Activated gamma-delta T cell treated with Interleukin-2 at 50 U/mL for 16 hours (primary cell): ENCODE measurements around the gene PRCD.

ENCODE experiments used
- DNase-seq: peaks from one replicate; pipeline ENCODE4 v3.0.0-alpha.2; 2020

PRCD gene

GRCh38 chr17:76542566-76542971 is 2.7 kb downstream of the PRCD start:
- DNase-seq: no peak

DNA sequence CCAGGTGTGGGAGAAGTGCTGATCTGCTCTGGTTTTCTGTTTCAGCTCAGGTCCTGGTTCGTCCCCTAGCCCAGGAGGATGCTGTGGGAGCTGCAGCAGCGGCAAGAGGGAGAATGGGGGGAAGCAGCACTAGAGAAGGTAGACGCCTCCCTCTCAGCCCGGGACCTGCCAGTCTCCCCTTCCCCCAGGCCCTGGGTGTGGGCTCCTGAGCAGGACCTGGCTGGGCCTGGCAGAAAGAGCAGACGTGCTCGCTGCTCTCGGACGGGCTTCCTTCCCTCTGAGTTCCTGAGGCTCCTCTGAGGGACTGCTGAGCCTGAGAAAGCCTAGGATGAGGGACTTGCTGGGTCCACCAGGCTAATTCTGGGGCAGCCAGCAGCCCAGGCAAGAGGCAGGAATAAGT is 3.1 kb downstream of the PRCD start:
- DNase-seq: no peak

DNA sequence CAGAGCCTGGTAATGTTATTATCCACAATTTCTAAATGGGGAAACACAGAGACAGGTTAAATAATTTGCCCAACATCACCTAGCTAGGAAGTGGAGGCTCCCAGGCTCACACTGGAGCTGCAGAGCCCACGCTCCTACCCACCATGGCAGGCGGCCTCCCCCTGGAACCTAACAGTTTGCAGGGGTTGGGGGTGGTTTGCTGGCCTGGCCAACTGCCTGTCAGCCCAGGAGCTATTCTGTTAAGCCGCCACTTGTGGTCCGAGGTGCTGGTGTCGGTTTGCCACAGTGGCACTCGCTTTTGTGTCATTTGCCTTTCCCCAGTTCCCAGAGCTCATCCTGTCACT is 3.6 kb downstream of the PRCD start:
- no peak for DNase-seq

GRCh38 chr17:76543826-76544545 is 4.1 kb downstream of the PRCD start:
- DNase-seq: no peak

- no peak for DNase-seq
These were observed 4.9 kb downstream of the PRCD start for GRCh38 chr17:76544546-76545365.

DNA sequence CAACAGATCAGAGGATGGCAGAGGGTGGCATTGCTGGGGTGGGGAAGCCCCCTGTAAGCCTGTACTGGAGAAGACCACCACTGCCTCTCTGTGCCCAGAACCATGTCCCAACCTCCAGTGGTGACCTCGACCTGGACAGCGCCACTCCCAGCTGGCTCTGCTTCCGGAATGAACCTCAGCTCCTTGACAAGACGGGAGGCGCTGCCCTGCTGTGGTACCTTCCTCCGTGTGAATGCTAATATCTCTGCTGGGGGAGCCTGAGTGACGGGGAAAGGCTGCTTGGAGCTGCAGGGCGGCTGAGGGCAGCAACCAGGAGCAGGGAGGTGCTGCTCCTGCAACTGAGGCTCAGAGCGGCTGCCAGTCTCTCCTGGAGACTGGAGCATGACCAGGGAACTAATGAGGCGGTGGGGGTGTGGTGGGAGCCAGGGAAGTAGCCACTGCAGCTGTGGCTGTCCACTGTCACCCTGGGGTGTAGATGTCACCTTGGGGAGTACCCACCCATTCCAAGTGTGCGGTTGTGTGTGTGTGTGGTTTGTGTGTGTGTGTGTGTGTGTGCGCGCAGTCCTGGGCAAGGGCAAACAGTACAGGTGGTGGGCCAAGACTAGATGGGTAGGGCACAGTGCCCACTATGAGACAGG is 6.2 kb downstream of the PRCD start:
- DNase-seq: no peak

DNA sequence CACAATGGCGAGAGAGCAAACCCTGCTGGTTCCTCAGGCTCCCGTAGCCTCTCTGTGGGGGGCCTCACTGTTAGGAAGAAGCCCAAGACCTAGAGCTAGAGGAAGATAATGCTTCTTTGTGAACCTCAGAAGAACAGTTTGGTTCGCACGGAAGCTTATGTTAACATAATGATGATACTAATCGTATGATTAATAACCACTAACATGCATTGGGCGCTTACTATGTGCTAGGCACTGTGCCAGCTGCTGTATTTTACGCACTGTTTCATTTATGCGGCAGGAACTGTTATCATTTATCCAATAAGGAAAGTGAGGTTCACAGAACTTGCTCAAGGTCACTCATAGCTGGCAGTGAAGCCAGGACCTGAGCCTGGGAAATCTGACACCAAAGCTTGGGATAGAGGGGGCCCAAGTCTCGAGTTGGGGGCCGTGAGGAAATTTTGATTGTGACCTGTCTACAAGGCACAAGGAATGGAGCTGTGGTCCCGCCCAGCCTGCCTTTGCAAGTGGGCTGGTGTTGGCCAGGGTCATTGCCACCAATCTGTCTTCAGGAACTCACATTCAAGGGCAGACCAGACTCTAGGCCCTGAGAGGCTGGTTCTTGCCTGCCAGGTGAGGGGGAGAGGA is 6.8 kb downstream of the PRCD start:
- no peak for DNase-seq

GRCh38 chr17:76547183-76547641 is 7.4 kb downstream of the PRCD start:
- DNase-seq: peak; percentile 70

DNA sequence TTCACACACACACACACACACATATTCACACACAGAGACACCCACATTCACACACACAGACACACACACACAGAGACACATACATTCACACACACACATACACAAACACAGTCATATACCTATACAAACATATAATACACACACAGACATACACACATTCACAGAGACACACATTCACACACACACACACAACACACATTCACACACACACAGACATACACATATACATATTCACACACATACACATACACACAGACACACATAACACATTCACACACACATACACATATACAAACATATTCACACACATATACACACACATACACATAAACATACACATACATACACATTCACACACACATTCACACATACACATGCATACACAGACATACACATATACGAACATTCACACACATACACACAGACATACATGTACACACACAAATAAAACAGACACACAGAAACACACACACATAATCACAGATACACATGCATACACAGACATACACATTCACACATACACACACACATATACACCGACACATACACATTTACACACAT is 7.9 kb downstream of the PRCD start:
- DNase-seq: no peak

DNA sequence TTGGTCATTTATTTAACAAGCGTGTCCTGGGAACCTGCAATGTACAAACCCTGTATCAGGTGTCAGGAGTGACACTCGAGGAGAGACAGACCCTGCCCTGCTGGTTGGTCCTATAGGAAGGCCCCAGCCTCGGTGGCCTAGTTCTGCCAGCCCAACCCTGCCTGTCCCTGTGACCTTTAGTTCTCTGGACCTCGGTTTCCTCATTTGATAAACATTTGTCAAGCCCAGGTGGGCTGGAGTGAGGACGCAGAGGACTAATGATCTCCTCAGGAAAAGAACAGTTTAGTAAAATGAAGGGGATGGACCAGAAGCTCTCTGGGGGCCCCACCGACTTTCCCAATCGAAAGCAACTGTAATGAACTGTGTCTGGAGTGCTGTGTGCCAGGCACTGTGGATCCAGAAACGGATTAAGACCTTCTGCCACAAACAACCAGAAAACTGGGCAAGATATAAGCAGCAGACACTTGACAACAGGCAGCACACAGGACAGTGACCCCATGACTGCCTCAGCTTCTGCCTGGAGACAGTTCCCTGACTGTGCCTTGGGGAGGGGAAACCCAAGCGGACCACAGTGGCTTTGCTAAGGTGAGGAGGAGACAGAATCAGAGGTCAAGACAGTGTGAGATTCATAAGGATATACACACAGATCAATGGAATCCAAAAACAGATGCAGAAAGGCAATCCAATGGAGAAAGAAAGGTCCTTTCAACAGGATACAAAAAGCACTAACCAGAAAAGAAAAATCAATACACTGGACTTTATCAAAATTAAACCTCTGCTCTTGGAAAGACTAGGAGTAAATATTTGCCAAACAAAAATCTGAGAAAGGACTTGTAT is 8.8 kb downstream of the PRCD start:
- DNase-seq: no peak

GRCh38 chr17:76549215-76549518 is 9.3 kb downstream of the PRCD start:
- DNase-seq: no peak

DNA sequence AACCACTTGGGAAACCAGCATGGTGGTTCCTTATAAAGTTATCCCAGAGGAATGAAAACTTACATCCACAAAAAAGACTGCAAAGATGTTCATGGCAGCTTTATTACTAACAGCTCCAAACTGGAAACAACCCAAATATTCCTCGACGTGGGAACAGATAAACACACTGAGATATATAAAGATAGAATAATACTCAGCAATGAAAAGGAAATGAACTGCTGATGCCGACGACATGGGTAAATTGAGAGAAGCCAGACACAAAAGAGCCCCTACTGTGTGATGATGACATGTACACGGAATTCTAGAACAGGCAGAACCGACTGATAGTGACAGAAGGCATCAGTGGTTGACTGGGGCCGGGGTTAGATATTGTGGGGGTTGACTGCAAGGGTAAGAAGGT is 9.7 kb downstream of the PRCD start:
- no peak for DNase-seq

DNA sequence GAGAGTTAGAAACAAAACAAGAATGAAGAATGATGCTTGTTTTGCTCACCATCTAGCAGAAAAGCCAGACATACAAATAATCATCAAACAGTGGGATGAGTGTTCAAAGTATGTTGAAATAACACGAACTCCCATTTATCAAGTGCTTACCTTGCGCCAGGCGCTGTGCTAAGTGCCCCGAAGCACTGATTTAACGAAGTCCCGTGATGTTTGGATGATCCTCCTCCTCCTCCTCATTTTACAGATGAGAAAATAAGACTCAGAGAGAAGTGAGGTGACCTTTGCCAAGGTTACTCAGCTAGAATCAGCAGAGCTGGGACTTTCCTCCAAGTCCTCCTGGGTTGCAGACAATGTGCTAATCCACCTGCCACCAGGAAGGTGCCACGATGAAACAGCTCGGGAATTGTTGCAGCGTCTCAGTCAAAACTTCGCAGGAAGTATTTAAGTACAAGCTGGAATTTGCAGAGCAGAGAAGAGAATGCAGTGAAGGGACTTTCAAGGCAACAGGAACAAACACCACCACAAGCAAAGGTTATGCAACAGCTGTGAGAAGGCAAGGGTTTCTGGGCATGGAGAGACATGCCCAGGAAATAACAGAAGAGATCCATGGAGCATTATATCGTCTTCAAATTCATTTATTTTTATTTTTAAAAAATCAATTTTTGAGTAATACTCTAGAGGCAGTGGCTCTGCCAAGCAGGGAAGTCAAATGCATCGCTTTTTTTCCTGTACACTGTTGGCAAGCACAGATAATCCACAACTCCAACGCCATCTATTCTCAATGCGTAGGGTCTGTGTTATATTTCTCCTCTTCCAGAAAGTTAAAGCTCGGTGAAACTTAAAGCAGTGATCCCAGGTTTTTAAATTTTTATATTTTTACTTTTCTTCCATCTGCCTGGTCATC is 11.1 kb downstream of the PRCD start:
- no peak for DNase-seq

DNA sequence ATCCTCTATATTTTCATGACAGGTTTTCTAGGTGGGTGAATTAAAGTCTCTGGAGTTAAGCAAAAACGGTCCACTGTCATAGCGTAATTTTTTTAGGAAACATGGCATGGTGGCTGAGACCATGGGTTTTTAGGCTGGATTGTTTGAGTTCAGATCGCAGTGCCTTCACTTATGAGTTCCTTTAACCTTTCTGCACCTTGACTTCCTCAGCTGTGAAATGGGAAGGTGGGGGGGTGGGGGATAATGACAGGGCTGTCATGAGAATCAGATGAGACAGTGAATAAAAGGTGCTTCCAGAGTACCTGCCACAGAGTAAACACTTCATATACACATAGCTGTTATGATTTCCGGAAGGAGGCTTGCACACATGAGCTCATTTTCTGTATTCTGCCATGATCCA is 11.8 kb downstream of the PRCD start:
- no peak for DNase-seq

DNA sequence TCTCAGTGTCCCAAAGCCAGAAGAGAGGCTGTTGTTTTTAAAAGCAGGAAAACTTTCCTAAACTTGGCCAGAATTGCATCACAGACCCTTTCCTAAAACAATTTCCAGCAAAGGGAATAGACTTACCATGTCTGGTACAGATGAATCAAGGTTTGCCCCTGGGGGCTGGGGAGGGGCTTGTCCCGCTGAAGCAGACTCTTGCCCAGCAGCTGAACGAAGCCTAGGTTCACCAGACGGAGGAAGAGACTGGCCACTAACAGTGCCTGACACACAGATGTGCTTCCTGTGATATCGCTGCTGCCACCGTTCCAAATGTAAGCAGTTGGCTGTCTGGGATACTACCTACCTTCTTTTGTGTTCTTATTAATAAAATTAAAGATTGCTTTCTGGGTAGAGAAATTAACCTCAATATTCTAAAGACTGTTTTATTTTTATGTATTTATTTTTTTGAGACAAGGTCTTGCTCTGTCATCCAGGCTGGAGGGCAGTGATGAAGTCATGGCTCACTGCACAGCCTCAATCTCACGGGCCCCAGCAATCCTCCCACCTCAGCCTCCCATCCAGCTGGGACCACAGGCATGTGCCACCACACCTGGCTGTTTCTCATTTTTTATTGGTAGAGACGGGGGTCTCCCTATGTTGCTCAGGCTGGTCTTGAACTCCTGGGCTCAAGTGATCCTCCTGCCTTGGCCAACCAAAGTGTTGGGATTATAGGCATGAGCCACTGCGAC is 13.5 kb downstream of the PRCD start:
- no peak for DNase-seq

DNA sequence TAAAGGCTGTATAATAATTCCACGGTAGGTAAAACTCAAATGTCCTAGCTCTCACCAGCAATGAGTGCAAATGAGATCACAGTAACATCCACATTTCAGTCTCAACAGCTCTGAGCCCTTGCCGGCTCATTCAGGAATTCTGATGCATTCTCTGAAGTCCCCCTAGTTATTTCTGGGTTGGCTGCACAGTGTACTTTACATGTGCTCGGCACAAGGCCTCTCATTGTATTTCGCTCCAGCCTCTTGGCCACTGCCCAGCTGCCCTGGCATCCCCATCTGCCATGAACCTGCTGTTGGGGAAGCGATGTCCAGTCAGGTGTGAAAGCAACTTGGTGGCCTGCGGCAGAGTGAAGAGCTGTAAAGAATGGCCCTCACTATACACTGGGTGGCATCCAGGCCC is 14.3 kb downstream of the PRCD start:
- no peak for DNase-seq

DNA sequence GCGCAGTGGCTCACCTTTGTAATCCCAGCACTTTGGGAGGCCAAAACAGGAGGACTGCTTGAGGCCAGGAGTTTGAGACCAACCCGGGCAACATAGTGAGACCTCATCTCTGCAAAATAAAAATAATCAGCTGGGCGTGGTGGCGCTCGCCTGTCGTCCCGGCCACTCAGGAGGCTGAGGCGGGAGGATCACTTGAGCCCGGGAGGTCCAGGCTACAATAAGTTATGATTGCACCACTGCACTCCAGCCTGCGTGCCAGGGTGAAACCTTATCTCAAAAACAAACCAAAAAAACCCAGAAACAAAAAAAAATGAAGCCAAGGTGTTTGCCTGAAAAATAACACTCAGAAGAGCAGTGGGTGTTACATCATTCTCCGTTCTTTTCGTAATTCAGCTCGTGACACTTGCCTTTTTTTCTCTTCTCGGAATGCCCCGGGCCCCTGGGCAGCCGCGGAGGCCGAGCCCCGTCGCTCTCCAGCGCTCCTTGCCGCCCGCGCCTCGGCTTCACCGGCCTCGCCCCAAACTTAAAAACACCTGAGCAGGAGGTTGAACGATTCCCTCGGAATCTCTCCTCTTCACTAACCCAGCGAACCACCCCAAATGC is 17.0 kb downstream of the PRCD start:
- DNase-seq: peak; percentile 33

- peak; percentile 90 for DNase-seq
These were observed 17.7 kb downstream of the PRCD start for GRCh38 chr17:76557368-76558197.
